ENCODE measurements around the gene HMGN1. TPM values are rescaled to one million over a fixed set of nuclear protein-coding genes. Genes with fewer than 3 reads are reported as not detected.

The HMGN1 gene
- total RNA-seq, 4 donors from 2014 or later = 74.2 to 97.7 (median 90.2) TPM

GRCh38 chr21:39311164-39311563, 37.7 kb downstream of the HMGN1 start:
- H3K27ac ChIP-seq = no peak overlapping the region

GRCh38 chr21:39307466-39307865, 41.4 kb downstream of the HMGN1 start:
- TF ChIP-seq POLR2A (IDR thresholded peaks at IDR 0.05) = no peak
- TF ChIP-seq CTCF (IDR thresholded peaks at IDR 0.05) = no peak
- DNase-seq = no peak
- Histone ChIP-seq H3K9me3 (no peaks in the 10 kb centered on the region), H3K4me1 (peaks cover 0 to 11% (median 3%) of the 10 kb centered on the region in 4 donors), H3K27ac (no peak overlapping the region), H3K36me3 (peaks cover 0 to 37% (median 0%) of the 10 kb centered on the region in 3 donors), H3K4me3 (no peak overlapping the region), H3K27me3 (no peaks in the 10 kb centered on the region)

More at GRCh38 chr21:39311164-39311563, 37.7 kb downstream of the HMGN1 start:
- DNase-seq = no peak
- TF ChIP-seq CTCF (IDR thresholded peaks at IDR 0.05) (no peak), POLR2A (IDR thresholded peaks at IDR 0.05) (no peak)
- Histone ChIP-seq H3K4me1 (peaks cover 0 to 16% (median 6%) of the 10 kb centered on the region in 4 donors), H3K27me3 (no peaks in the 10 kb centered on the region), H3K4me3 (no peak overlapping the region), H3K36me3 (peaks cover 0 to 19% (median 0%) of the 10 kb centered on the region in 3 donors), H3K9me3 (no peaks in the 10 kb centered on the region)

GRCh38 chr21:39300587-39300986, 48.3 kb downstream of the HMGN1 start:
- Histone ChIP-seq H3K4me3 (no peak overlapping the region), H3K27ac (no peak overlapping the region), H3K27me3 (no peaks in the 10 kb centered on the region), H3K4me1 (no peaks in the 10 kb centered on the region), H3K36me3 (peaks cover 0 to 59% (median 0%) of the 10 kb centered on the region in 3 donors), H3K9me3 (no peaks in the 10 kb centered on the region)
- no peak for DNase-seq
- no peak for TF ChIP-seq CTCF (IDR thresholded peaks at IDR 0.05)
- TF ChIP-seq POLR2A (IDR thresholded peaks at IDR 0.05) = no peak

GRCh38 chr21:39296891-39297290, 52.0 kb downstream of the HMGN1 start:
- TF ChIP-seq POLR2A (IDR thresholded peaks at IDR 0.05) (no peak), CTCF (IDR thresholded peaks at IDR 0.05) (no peak)
- no peaks in the 10 kb centered on the region for H3K27me3 ChIP-seq
- DNase-seq = no peak
- H3K36me3 ChIP-seq = peaks cover 0 to 74% (median 0%) of the 10 kb centered on the region in 3 donors
- no peak overlapping the region for H3K27ac ChIP-seq
- H3K9me3 ChIP-seq = no peaks in the 10 kb centered on the region
- H3K4me1 ChIP-seq = no peaks in the 10 kb centered on the region
- H3K4me3 ChIP-seq = no peak overlapping the region

Small RNA genes within 50 kb of the gene (small RNA-seq; reads per million reads assigned to genes)
- 0 reads per million in 2 donors for gene RF00019

Other genes with a start within 250 kb of the HMGN1 start
- 10 to 100 TPM in 3 of 4 donors, 1 to 10 TPM in 1; 8.3 to 17.0 (median 13.4) TPM for gene PSMG1, start 165.6 kb downstream of the HMGN1 start, total RNA-seq
- gene BRWD1, start 35.5 kb downstream of the HMGN1 start, total RNA-seq = 10 to 100 TPM; 64.8 to 99.9 (median 86.9) TPM
- gene LCA5L, start 96.7 kb upstream of the HMGN1 start, total RNA-seq = 1 to 10 TPM in 1 of 4 donors, under 1 TPM in 1, not detected in 2; 0.88 to 2.0 TPM
- 1 to 10 TPM in 1 of 4 donors, not detected in 3; 2.6 TPM for gene SH3BGR, start 102.9 kb upstream of the HMGN1 start, total RNA-seq

Data from Peyer's patch (tissue), 4 donors.